ENCODE measurements around the gene NINJ1.

The NINJ1 gene

GRCh38 chr9:93086447-93087224 lies 47.4 kb downstream of the NINJ1 start:
- DNase-seq: no peak

DNA sequence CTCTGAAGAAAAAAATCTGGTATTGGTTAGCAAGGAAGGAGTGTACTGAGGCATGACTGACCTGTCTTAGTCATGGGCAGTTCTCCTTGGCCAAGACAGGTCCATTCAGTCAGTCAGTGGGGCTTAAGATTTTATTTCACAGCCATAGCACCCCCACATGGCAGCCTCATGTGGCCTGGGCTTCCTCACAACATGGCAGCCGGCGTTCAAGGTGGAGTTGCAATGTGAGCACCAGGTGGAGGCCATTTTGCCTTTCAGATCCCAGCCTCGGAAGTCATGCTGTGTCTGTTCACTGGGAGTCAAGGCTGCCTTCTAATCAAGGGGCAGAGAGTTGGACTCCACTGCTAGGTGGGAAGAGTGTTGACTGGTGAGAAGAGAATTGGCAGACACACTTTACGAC lies 48.4 kb downstream of the NINJ1 start:
- DNase-seq: no peak

- DNase-seq: no peak
Observed at GRCh38 chr9:93084471-93084881, 49.6 kb downstream of the NINJ1 start.

GRCh38 chr9:93083592-93084470 lies 50.2 kb downstream of the NINJ1 start:
- peak; percentile 52 for DNase-seq

DNA sequence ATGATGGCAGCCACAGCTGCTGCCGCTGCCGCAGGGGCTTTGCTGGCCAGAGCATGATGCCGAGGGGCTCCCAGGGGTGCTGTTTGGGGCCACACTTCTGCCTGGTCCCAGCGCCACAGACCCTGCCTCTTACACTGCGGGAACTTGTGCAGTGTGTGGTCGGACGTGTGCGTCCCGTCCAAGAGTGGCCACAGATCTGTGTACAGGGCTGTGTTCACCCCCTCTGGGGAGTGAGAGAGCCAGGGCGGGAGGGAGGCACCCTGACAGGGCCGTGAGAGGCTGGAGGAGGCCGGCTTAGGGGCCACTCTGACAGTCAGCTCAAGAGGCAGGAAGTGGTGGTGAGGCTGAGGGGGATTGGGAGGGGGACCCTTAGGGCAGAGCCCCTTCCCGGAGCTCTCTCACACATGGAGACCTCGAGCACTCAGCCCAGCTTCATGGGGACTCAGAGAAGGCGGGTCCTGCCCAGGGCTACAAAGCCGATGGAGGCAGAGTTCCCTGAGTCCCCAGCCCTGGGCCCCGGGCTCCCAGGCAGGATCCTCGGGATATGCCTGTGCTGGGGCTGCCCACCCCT lies 51.1 kb downstream of the NINJ1 start:
- peak; percentile 35 for DNase-seq

- no peak for DNase-seq
Observed at GRCh38 chr9:93081931-93082330, 52.1 kb downstream of the NINJ1 start.

- DNase-seq: no peak
Observed at GRCh38 chr9:93081081-93081529, 52.9 kb downstream of the NINJ1 start.

DNA sequence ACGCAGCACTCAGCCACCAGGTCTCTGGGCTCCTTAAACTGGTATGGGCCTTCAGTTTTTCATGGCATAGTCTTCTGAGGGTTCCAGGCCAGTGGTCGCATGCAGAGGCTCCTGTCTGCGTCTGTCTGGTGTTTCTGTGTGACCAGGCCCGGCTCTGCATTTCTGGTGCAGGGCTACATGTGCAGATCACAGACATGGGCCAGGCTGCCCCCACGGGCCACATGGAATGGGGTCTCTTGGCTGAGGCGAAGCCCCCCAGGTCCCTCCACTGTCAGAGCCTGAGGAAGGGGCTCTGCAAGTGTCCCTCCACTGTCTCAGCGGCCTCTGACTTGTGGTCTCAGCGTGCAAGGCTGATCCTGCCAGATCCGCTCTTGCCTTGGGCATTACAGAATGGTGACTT lies 53.6 kb downstream of the NINJ1 start:
- DNase-seq: no peak

- no peak for DNase-seq
Observed at GRCh38 chr9:93079371-93079770, 54.7 kb downstream of the NINJ1 start.

GRCh38 chr9:93077811-93078210 lies 56.2 kb downstream of the NINJ1 start:
- DNase-seq: no peak

DNA sequence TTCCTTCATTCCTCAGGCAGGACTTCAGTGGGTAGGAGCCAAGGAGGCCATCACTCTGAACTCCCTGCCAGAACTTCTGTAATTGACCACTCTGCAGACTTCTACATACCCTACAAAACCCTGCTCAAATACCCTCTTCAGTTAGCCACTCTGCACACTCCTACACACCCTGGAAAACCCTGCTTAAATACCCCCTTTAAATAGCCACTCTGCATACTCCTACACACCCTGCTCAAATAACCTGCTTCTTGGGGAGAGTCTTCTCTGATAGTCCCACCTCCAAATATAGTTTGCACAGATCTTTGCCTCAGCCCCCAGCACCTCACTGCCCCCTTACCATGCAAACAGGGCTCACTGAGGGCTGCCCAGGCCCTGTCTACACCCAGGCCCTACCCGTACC lies 56.7 kb downstream of the NINJ1 start:
- no peak for DNase-seq

DNA sequence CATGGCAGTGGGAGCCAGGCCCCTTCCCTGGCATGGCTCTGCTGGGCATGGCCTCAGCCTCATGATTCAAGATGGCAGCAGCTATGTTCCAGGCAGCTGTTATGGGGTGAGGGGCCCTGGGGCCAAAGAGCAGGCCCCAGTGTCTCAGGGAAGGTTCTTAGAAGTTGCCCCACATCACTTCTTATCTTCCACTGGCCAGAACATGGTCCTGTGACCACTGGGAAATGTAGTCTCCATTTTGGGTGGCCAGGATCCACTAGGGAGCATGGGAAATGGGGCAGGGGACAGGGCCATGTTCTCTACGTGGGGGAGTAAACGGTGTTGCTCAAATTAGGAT lies 57.3 kb downstream of the NINJ1 start:
- DNase-seq: no peak

DNA sequence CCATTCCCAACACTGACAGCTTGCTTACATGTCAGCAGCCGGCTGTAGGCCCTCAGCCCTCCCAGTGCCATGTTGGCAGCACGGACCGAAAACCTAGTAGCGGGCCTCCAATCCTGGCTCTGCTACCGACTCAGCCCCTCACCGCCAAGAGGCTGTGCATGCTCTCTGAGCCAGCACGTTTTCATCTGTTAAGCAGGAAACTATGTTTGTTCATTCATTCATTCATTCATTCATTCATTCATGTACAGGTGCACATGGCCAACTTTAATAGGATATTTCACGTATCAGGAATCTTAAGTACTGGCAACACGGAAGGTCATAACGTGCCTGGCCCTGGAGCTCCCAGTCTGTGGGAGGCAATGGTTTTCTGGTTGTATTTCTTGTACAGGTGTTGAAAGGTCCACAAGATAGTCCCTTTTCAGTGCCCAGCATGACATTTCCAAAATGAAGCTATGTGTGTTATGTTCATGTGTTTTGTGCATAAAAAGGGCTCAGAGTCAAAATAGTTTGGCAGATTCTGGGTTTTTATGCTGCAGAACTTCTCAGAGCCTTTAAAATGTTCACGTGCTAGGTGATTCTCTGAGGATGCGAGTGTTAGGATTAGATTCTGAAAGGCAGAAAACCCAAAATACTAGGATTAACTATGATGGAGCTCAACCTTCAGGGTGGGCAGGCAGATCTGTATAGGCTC lies 57.8 kb downstream of the NINJ1 start:
- no peak for DNase-seq

GRCh38 chr9:93072383-93072795 lies 61.7 kb downstream of the NINJ1 start:
- peak; percentile 52 for DNase-seq
